ENCODE measurements around the gene KIR2DL4. TPM values are rescaled to one million over a fixed set of nuclear protein-coding genes. Genes with fewer than 3 reads are reported as not detected.

The KIR2DL4 gene
- total and polyA plus RNA-seq, 12 donors, result 0.04 to 0.62 TPM; not detected in 10

GRCh38 chr19:54791476-54791875, 11.9 kb upstream of the KIR2DL4 start:
- intact Hi-C loops (cut with DNase I), result no loop called here
- DNase-seq, result no peak
- H3K4me3 ChIP-seq, result no peak overlapping the region

GRCh38 chr19:54792814-54793213, 10.6 kb upstream of the KIR2DL4 start:
- Histone ChIP-seq H3K27me3 (peaks cover 0 to 6% (median 0%) of the 10 kb centered on the region in 7 donors), H3K9me3 (no peaks in the 10 kb centered on the region), H3K4me3 (peak overlapping the region in 8 of 10 donors; percentile 12 to 48 (median 36)), H3K36me3 (no peaks in the 10 kb centered on the region), H3K4me1 (peaks cover 0 to 25% (median 0%) of the 10 kb centered on the region in 9 donors), H3K27ac (peak overlapping the region in 6 of 10 donors; percentile 20 to 75 (median 38))
- DNase-seq (no peak), ATAC-seq (peak in 1 of 8 donors; percentile 40)
- intact Hi-C loops (cut with DNase I), result no loop called here
- no peak for TF ChIP-seq CTCF (IDR thresholded peaks at IDR 0.05)
- WGBS, 2 donors, result 32 to 54% methylated on average over 8 of the region's 8 CpGs

More at GRCh38 chr19:54791476-54791875, 11.9 kb upstream of the KIR2DL4 start:
- ATAC-seq, result no peak
- Histone ChIP-seq H3K36me3 (no peaks in the 10 kb centered on the region), H3K4me1 (peaks cover 0 to 24% (median 0%) of the 10 kb centered on the region in 9 donors), H3K27ac (no peak overlapping the region), H3K9me3 (no peaks in the 10 kb centered on the region), H3K27me3 (peaks cover 0 to 12% (median 0%) of the 10 kb centered on the region in 7 donors)
- TF ChIP-seq CTCF (IDR thresholded peaks at IDR 0.05), result no peak
- whole genome bisulfite sequencing, 2 donors, result 70 to 76% methylated on average over 6 of the region's 6 CpGs

GRCh38 chr19:54795758-54796157, 7.7 kb upstream of the KIR2DL4 start:
- Histone ChIP-seq H3K4me3 (no peak overlapping the region), H3K4me1 (peaks cover 0 to 25% (median 0%) of the 10 kb centered on the region in 9 donors), H3K9me3 (peaks cover 0 to 9% (median 0%) of the 10 kb centered on the region in 11 donors), H3K36me3 (no peaks in the 10 kb centered on the region), H3K27ac (no peak overlapping the region), H3K27me3 (peaks cover 0 to 7% (median 0%) of the 10 kb centered on the region in 7 donors)
- DNase-seq, result no peak
- no peak for ATAC-seq
- intact Hi-C loops (cut with DNase I), result no loop called here
- whole genome bisulfite sequencing, 2 donors, result 39 to 46% methylated on average over 1 of the region's 1 CpG
- TF ChIP-seq CTCF (IDR thresholded peaks at IDR 0.05), result no peak

- no peak overlapping the region for H3K4me3 ChIP-seq
- DNase-seq (no peak), ATAC-seq (no peak)
- TF ChIP-seq CTCF (IDR thresholded peaks at IDR 0.05), result no peak
- H3K27me3 ChIP-seq, result peaks cover 0 to 12% (median 7%) of the 10 kb centered on the region in 7 donors
- 46 to 54% methylated on average over 5 of the region's 5 CpGs for WGBS, 2 donors
- no peak overlapping the region for H3K27ac ChIP-seq
- no peaks in the 10 kb centered on the region for H3K4me1 ChIP-seq
- intact Hi-C loops (cut with DNase I), result no loop called here
- H3K36me3 ChIP-seq, result no peaks in the 10 kb centered on the region
- H3K9me3 ChIP-seq, result peaks cover 0 to 9% (median 0%) of the 10 kb centered on the region in 11 donors
Measured at GRCh38 chr19:54804101-54804500, 691 bp downstream of the KIR2DL4 start.

All from heart right ventricle (tissue), 16 donors.